ENCODE measurements around the gene NFATC1. TPM values are rescaled to one million over a fixed set of nuclear protein-coding genes. Genes with fewer than 3 reads are reported as not detected.

Gene NFATC1
- total and polyA plus RNA-seq, 2 donors (not counting 1 experiment from before 2014, with no cell fraction given), result 0.92 to 4.3 TPM

GRCh38 chr18:79461627-79462026 is 65.9 kb downstream of the NFATC1 start:
- no peak overlapping the region for H3K4me3 ChIP-seq (replicated peaks in 1 of 4; ENCODE audit: control extremely low read depth in 1 of 4, insufficient read depth in 1 of 4, low read depth in 3 of 4, low read length in 4 of 4)
- H3K36me3 ChIP-seq (ENCODE audit: control insufficient read depth, insufficient read depth, low read length), result no peaks in the 10 kb centered on the region
- no peaks in the 10 kb centered on the region for H3K4me1 ChIP-seq (ENCODE audit: control insufficient read depth, extremely low read depth, insufficient read depth, low read length)
- no peak for DNase-seq (ENCODE audit: low read depth in 2 of 2)
- H3K27me3 ChIP-seq (ENCODE audit: control insufficient read depth, insufficient read depth, low read length), result no peaks in the 10 kb centered on the region
- H4K20me1 ChIP-seq (ENCODE audit: control insufficient read depth, extremely low read depth, insufficient read depth, low read length), result no peaks in the 10 kb centered on the region
- no peaks in the 10 kb centered on the region for H3K9me3 ChIP-seq (ENCODE audit: control insufficient read depth, insufficient read depth, low read depth, low read length)
- H2AFZ ChIP-seq (ENCODE audit: low read length), result no peak overlapping the region
- no peaks in the 10 kb centered on the region for H3K79me2 ChIP-seq (ENCODE audit: control insufficient read depth, insufficient read depth, low read length)
- TF ChIP-seq CTCF (conservative IDR thresholded peaks at IDR 0.05 in 1 of 2, IDR thresholded peaks at IDR 0.05 in 1 of 2; ENCODE audit: low read depth in 1 of 2, low read length in 2 of 2), result no peak
- no peak for TF ChIP-seq EZH2 (IDR thresholded peaks at IDR 0.05; ENCODE audit: low read length, missing control alignments)
- H3K27ac ChIP-seq (ENCODE audit: insufficient read depth, low read length), result no peak overlapping the region
- no peak overlapping the region for H3K9ac ChIP-seq (ENCODE audit: insufficient read depth, low read length)
- no peak overlapping the region for H3K4me2 ChIP-seq (ENCODE audit: extremely low read depth, insufficient read depth, low read length)

- no peak for DNase-seq (ENCODE audit: low read depth in 2 of 2)
- no peaks in the 10 kb centered on the region for H3K79me2 ChIP-seq (ENCODE audit: control insufficient read depth, insufficient read depth, low read length)
- no peak overlapping the region for H3K27ac ChIP-seq (ENCODE audit: insufficient read depth, low read length)
- no peak overlapping the region for H3K4me2 ChIP-seq (ENCODE audit: extremely low read depth, insufficient read depth, low read length)
- no peaks in the 10 kb centered on the region for H4K20me1 ChIP-seq (ENCODE audit: control insufficient read depth, extremely low read depth, insufficient read depth, low read length)
- H3K36me3 ChIP-seq (ENCODE audit: control insufficient read depth, insufficient read depth, low read length), result no peaks in the 10 kb centered on the region
- no peak for TF ChIP-seq CTCF (conservative IDR thresholded peaks at IDR 0.05 in 1 of 2, IDR thresholded peaks at IDR 0.05 in 1 of 2; ENCODE audit: low read depth in 1 of 2, low read length in 2 of 2)
- TF ChIP-seq EZH2 (IDR thresholded peaks at IDR 0.05; ENCODE audit: low read length, missing control alignments), result no peak
- no peak overlapping the region for H2AFZ ChIP-seq (ENCODE audit: low read length)
- H3K9ac ChIP-seq (ENCODE audit: insufficient read depth, low read length), result no peak overlapping the region
- H3K9me3 ChIP-seq (ENCODE audit: control insufficient read depth, insufficient read depth, low read depth, low read length), result no peaks in the 10 kb centered on the region
- no peak overlapping the region for H3K4me3 ChIP-seq (replicated peaks in 1 of 4; ENCODE audit: control extremely low read depth in 1 of 4, insufficient read depth in 1 of 4, low read depth in 3 of 4, low read length in 4 of 4)
- H3K27me3 ChIP-seq (ENCODE audit: control insufficient read depth, insufficient read depth, low read length), result no peaks in the 10 kb centered on the region
- no peaks in the 10 kb centered on the region for H3K4me1 ChIP-seq (ENCODE audit: control insufficient read depth, extremely low read depth, insufficient read depth, low read length)
Measured at GRCh38 chr18:79463424-79463960, 67.8 kb downstream of the NFATC1 start.

- no peak overlapping the region for H3K9ac ChIP-seq (ENCODE audit: insufficient read depth, low read length)
- no peaks in the 10 kb centered on the region for H4K20me1 ChIP-seq (ENCODE audit: control insufficient read depth, extremely low read depth, insufficient read depth, low read length)
- no peaks in the 10 kb centered on the region for H3K9me3 ChIP-seq (ENCODE audit: control insufficient read depth, insufficient read depth, low read depth, low read length)
- H3K4me1 ChIP-seq (ENCODE audit: control insufficient read depth, extremely low read depth, insufficient read depth, low read length), result no peaks in the 10 kb centered on the region
- H3K36me3 ChIP-seq (ENCODE audit: control insufficient read depth, insufficient read depth, low read length), result no peaks in the 10 kb centered on the region
- H3K79me2 ChIP-seq (ENCODE audit: control insufficient read depth, insufficient read depth, low read length), result no peaks in the 10 kb centered on the region
- H3K27me3 ChIP-seq (ENCODE audit: control insufficient read depth, insufficient read depth, low read length), result no peaks in the 10 kb centered on the region
- TF ChIP-seq EZH2 (IDR thresholded peaks at IDR 0.05; ENCODE audit: low read length, missing control alignments) (no peak), CTCF (conservative IDR thresholded peaks at IDR 0.05 in 1 of 2, IDR thresholded peaks at IDR 0.05 in 1 of 2; ENCODE audit: low read depth in 1 of 2, low read length in 2 of 2) (no peak)
- no peak overlapping the region for H3K4me3 ChIP-seq (replicated peaks in 1 of 4; ENCODE audit: control extremely low read depth in 1 of 4, insufficient read depth in 1 of 4, low read depth in 3 of 4, low read length in 4 of 4)
- DNase-seq (ENCODE audit: low read depth in 2 of 2), result no peak
- H2AFZ ChIP-seq (ENCODE audit: low read length), result no peak overlapping the region
- H3K27ac ChIP-seq (ENCODE audit: insufficient read depth, low read length), result no peak overlapping the region
- no peak overlapping the region for H3K4me2 ChIP-seq (ENCODE audit: extremely low read depth, insufficient read depth, low read length)
Measured at GRCh38 chr18:79465392-79465991, 69.8 kb downstream of the NFATC1 start.
